GM18867 (cell line): Measurements from ENCODE around the gene DNAH10.

ENCODE experiments used
- ATAC-seq: cut with Tn5 transposase; IDR thresholded peaks from one replicate; pipeline ENCODE4 v1.9.1; 2021; ENCODE audit warnings: mild to moderate bottlenecking, moderate library complexity; ENCODE audit not compliant: unreplicated experiment

DNAH10 gene

GRCh38 chr12:123877968-123878367, 115.9 kb downstream of the DNAH10 start:
- no peak for ATAC-seq

GRCh38 chr12:123879101-123879500, 117.0 kb downstream of the DNAH10 start:
- no peak for ATAC-seq

DNA sequence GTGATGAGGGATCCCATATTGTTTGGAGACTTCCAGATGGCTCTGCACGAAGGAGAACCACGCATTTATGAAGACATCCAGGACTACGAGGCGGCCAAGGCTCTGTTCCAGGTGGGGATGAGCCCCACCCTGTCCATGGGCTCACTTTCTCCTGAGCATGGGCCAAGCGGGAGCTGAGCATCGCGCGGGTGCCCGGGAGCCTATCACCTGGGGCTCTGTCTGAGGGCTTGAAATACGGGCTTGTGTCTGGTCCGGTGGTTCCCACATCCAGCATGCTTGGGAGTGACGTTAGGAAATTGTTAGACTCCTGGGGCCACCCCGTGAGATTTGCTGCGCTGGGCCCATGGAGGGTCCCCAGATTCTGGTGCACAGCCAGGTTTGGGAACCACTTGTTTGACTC, 117.6 kb downstream of the DNAH10 start:
- ATAC-seq: no peak

DNA sequence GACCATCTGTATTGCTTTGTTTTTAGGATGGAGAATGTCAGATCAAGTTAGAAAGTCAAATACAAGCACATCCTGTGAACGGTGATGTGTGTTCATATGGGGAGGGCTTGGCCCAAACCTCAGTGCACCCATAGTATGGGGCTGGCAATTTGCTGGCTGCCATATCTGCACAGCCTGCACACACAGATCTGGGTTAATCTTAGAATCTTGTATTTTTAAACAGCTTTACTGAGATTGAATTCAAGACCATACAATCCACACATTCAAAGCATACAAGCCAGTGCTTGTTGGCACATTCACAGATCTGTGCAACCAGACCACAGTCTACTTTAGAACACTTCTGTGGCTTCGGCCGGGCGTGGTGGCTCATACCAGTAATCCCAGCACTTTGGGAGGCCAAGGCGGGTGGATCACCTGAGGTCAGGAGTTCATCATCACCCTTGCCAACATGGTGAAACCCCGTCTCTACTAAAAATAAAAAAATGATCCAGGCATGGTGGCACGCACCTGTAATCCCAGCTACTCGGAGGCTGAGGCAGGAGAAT, 120.1 kb downstream of the DNAH10 start:
- ATAC-seq: no peak

DNA sequence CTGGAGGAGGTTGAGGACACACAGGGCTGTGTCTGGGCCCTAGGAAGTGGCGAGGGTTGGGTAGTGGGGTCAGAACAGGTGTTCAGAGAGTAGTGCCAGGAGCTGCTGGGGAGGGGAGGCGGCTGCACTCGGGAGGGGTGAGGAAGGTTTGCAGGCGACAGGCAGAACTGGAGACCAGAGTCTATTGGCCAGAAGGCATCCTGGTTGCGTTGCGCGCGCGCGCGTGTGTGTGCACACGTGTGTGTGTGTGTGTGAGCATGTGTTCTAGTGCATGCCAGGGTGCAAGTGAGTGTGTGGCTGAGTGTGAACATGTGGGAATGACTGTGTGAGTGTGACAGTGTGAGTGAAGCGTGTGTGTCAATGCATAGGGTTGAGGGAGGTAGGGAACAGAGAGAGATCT, 124.2 kb downstream of the DNAH10 start:
- ATAC-seq: no peak

GRCh38 chr12:123886931-123887582, 125.0 kb downstream of the DNAH10 start:
- no peak for ATAC-seq

- ATAC-seq: no peak
These were observed 126.9 kb downstream of the DNAH10 start for GRCh38 chr12:123888989-123889388.

- ATAC-seq: no peak
These were observed 127.9 kb downstream of the DNAH10 start for GRCh38 chr12:123889848-123890535.

DNA sequence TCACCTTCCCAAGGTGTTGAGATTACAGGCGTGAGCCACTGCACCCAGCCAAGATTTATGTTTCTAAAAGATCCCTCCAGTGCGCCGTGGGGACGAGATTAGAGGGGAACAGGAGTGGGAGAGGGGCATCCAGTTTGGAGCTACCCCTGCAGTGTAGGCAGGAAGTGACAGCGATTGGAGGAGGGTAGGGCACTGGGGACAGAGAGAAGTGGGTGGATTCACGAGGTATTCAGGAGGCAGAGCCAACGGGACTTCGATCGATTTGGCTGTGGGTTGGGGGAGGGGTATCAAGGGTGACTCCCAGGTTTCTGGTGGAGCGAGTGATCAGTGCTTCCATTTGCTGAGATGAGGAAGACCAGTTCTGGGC, 128.4 kb downstream of the DNAH10 start:
- ATAC-seq: no peak

GRCh38 chr12:123891011-123891410, 128.9 kb downstream of the DNAH10 start:
- no peak for ATAC-seq

- no peak for ATAC-seq
These were observed 129.5 kb downstream of the DNAH10 start for GRCh38 chr12:123891516-123892179.

DNA sequence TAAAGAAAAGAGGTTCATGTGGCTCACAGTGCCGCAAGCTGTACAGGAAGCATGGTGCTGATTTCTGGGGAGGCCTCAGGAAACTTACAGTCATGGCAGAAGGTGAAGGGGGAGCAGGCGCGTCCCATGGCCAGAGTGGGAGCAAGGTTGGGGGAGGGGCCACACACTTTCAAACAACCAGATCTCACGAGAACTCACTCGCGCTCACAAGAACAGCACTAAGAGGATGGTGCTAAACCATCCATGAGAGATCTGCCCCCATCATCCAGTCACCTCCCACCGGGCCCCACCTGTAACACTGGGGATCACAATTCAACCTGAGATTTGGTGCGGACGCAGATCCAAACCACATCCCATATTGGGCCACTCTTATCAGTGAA, 130.1 kb downstream of the DNAH10 start:
- ATAC-seq: no peak

- ATAC-seq: no peak
These were observed 130.8 kb downstream of the DNAH10 start for GRCh38 chr12:123892853-123893252.

DNA sequence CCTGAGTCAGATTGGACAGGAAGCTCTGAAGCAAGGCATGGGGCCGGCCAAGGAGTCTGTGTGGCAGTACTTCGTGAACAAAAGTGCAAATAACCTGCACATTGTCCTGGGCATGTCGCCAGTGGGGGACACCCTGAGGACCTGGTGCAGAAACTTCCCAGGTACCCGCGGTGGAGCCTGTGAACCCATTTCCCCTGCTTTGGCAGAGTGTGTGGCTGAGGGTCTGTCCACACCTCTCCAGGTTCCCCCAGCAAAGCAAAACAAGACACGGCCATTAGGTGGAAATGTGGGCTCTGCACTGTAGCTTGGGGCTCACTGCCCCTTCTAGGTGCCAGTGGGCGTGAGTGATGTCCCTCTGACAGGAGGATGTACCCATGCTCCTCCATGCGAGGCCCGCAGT, 131.2 kb downstream of the DNAH10 start:
- no peak for ATAC-seq

- no peak for ATAC-seq
These were observed 132.8 kb downstream of the DNAH10 start for GRCh38 chr12:123894823-123895345.

- ATAC-seq: no peak
These were observed 133.3 kb downstream of the DNAH10 start for GRCh38 chr12:123895451-123895850.

DNA sequence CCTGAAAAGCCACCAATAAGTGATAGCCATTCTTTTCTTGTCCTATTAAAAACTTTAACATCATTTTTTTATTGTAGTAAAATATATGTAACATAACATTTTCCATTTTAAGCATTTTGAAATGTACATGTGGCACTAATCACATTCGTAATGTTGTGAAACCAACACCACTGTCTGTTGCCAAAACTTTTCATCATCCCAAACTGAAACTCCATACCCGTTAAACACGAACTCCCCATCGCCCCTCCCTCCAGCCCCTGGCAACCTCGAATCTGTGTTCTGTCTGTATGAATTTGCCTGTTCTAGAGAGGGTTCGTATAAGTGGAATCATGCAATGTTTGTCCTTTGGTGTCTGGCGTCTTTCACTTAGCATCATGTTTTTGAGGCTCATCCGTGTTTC, 134.7 kb downstream of the DNAH10 start:
- no peak for ATAC-seq

- ATAC-seq: no peak
These were observed 135.1 kb downstream of the DNAH10 start for GRCh38 chr12:123897221-123897620.

GRCh38 chr12:123898673-123899072, 136.6 kb downstream of the DNAH10 start:
- no peak for ATAC-seq

- no peak for ATAC-seq
These were observed 137.3 kb downstream of the DNAH10 start for GRCh38 chr12:123899368-123899767.

- no peak for ATAC-seq
These were observed 138.8 kb downstream of the DNAH10 start for GRCh38 chr12:123900871-123901376.

GRCh38 chr12:123902821-123903220, 140.7 kb downstream of the DNAH10 start:
- no peak for ATAC-seq
